HepG2 (cell line): Measurements from ENCODE around the gene BLCAP. TPM values are rescaled to one million over a fixed set of nuclear protein-coding genes. Genes with fewer than 3 reads are reported as not detected.

Source experiments
- ARNTL ChIP-seq: sonication (generic); formaldehyde crosslinking; IDR thresholded peaks from 2 replicates; pipeline ENCODE4 v1.4.0; 2020; ENCODE audit warnings: mild to moderate bottlenecking, missing genetic modification reagents
- ATRX ChIP-seq: sonication (generic); formaldehyde crosslinking; IDR thresholded peaks from 2 replicates; pipeline ENCODE4 v1.4.0; 2020; ENCODE audit warnings: missing genetic modification reagents, borderline replicate concordance
- CEBPG ChIP-seq: IDR thresholded peaks from 2 replicates; pipeline ENCODE4 v1.6.1; 2016
- CREB1 ChIP-seq, 2 experiments: fragments of 450-650 bp in 1 of 2; IDR thresholded peaks; 2 replicates each; pipeline ENCODE4 v1.6.1; 2016 to 2017; ENCODE audit warnings: control low read depth in 1 of 2, mild to moderate bottlenecking in 1 of 2, missing compliant biosample characterization in 1 of 2, missing genetic modification characterization in 1 of 2
- GATAD2A ChIP-seq: IDR thresholded peaks from 2 replicates; pipeline ENCODE4 v1.6.1; 2016
- GTF3A ChIP-seq: sonication (generic); formaldehyde crosslinking; conservative IDR thresholded peaks from 2 replicates; pipeline ENCODE4 v1.4.0; 2020; ENCODE audit warnings: mild to moderate bottlenecking, missing genetic modification reagents
- HDAC6 ChIP-seq: fragments of 200-600 bp; sonication (generic); IDR thresholded peaks from 2 replicates; pipeline ENCODE4 v1.7.0; 2017; ENCODE audit warnings: mild to moderate bottlenecking, antibody characterized with exemption, low read length, low read depth
- HNF4G ChIP-seq, 2 experiments: sonication (generic) in 1 of 2; formaldehyde crosslinking in 1 of 2; IDR thresholded peaks; 2 replicates each; pipeline versions ENCODE4 v1.4.0 to v1.6.1; 2011 to 2020; ENCODE audit warnings: borderline replicate concordance in 2 of 2, low read depth in 2 of 2, mild to moderate bottlenecking in 2 of 2, low read length in 1 of 2, missing genetic modification reagents in 1 of 2, moderate library complexity in 1 of 2
- KDM3A ChIP-seq: IDR thresholded peaks from 2 replicates; pipeline ENCODE4 v1.6.1; 2018; ENCODE audit warnings: low read depth, missing compliant biosample characterization
- KDM4B ChIP-seq: sonication (generic); formaldehyde crosslinking; IDR thresholded peaks from 2 replicates; pipeline ENCODE4 v1.4.0; 2020; ENCODE audit warnings: missing genetic modification reagents
- NR2F6 ChIP-seq, 2 experiments: IDR thresholded peaks; 2 replicates each; pipeline ENCODE4 v1.6.1; 2016; ENCODE audit warnings: antibody characterized with exemption in 1 of 2, mild to moderate bottlenecking in 1 of 2
- STAG1 ChIP-seq: sonication (generic); formaldehyde crosslinking; IDR thresholded peaks from 2 replicates; pipeline ENCODE4 v1.4.0; 2020; ENCODE audit warnings: missing genetic modification reagents
- TGIF2 ChIP-seq: IDR thresholded peaks from 2 replicates; pipeline ENCODE4 v1.6.1; 2016; ENCODE audit warnings: control low read depth, missing compliant biosample characterization
- ZFP41 ChIP-seq: sonication (generic); formaldehyde crosslinking; IDR thresholded peaks from 2 replicates; pipeline ENCODE4 v1.4.0; 2020; ENCODE audit warnings: mild to moderate bottlenecking, missing genetic modification reagents, borderline replicate concordance
- ZNF180 ChIP-seq: sonication (generic); formaldehyde crosslinking; IDR thresholded peaks from 2 replicates; pipeline ENCODE4 v1.4.0; 2020; ENCODE audit warnings: low read depth, missing genetic modification reagents, borderline replicate concordance
- ZNF232 ChIP-seq: sonication (generic); formaldehyde crosslinking; IDR thresholded peaks from 2 replicates; pipeline ENCODE4 v1.4.0; 2020; ENCODE audit warnings: missing genetic modification reagents, borderline replicate concordance
- ZNF543 ChIP-seq: sonication (generic); formaldehyde crosslinking; IDR thresholded peaks from 2 replicates; pipeline ENCODE4 v1.4.0; 2020; ENCODE audit warnings: mild to moderate bottlenecking, missing genetic modification reagents
- ZNF598 ChIP-seq: sonication (generic); formaldehyde crosslinking; IDR thresholded peaks from 2 replicates; pipeline ENCODE4 v1.5.1; 2020; ENCODE audit warnings: mild to moderate bottlenecking, missing genetic modification reagents, borderline replicate concordance
- ZNF7 ChIP-seq: IDR thresholded peaks from 2 replicates; pipeline ENCODE4 v1.6.1; 2016; ENCODE audit warnings: missing biosample characterization, missing genetic modification reagents
- ZNF773 ChIP-seq: sonication (generic); formaldehyde crosslinking; IDR thresholded peaks from 2 replicates; pipeline ENCODE4 v1.4.0; 2020; ENCODE audit warnings: missing genetic modification reagents, borderline replicate concordance
- polyA plus RNA-seq, 8 experiments: library from polyadenylated mRNA; depleted of rRNA in 3 of 8; stranded (reverse) in 7 of 8; unstranded in 1 of 8; fragments of >200 nt; fragmentation: Illumina TruSeq in 4 of 8; extraction: Trizol in 4 of 8; gene quantifications; 2 replicates each; pipeline versions ENCODE4 v1.2.1 to v1.2.3, GENCODE V29; 2011 to 2016; ENCODE audit warnings: low read depth in 4 of 8, missing spikeins in 1 of 8, mixed read lengths in 1 of 8; ENCODE audit not compliant: insufficient read depth in 1 of 8
- total RNA-seq, 5 experiments: library from RNA; depleted of rRNA; stranded (reverse); fragments of >200 nt; fragmentation: Illumina TruSeq; extraction: Trizol; gene quantifications; 2 replicates each; pipeline ENCODE4 v1.2.3, GENCODE V29; 2016; ENCODE audit warnings: low read depth in 1 of 5
- TF ChIP-seq, protein P1 (sequence below): sonication (generic); formaldehyde crosslinking; IDR thresholded peaks from 2 replicates; pipeline ENCODE4 v1.9.0; 2021; ENCODE audit warnings: missing genetic modification reagents, borderline replicate concordance
- TF ChIP-seq, protein P2 (sequence below): IDR thresholded peaks from 2 replicates; pipeline ENCODE4 v1.6.1; 2016; ENCODE audit warnings: missing genetic modification reagents, missing compliant biosample characterization
- TF ChIP-seq, protein P3 (sequence below): IDR thresholded peaks from 2 replicates; pipeline ENCODE4 v1.4.0; 2020; ENCODE audit warnings: mild to moderate bottlenecking, missing genetic modification reagents
- TF ChIP-seq, protein P4 (sequence below): sonication (generic); formaldehyde crosslinking; IDR thresholded peaks from 2 replicates; pipeline ENCODE4 v1.4.0; 2020; ENCODE audit warnings: missing genetic modification reagents

The BLCAP gene
- total and polyA plus RNA-seq, 2 of the 13 experiments (the other 11 are each of a cell fraction or from before 2014, with no cell fraction given) = 52.4 to 86.8 TPM

DNA sequence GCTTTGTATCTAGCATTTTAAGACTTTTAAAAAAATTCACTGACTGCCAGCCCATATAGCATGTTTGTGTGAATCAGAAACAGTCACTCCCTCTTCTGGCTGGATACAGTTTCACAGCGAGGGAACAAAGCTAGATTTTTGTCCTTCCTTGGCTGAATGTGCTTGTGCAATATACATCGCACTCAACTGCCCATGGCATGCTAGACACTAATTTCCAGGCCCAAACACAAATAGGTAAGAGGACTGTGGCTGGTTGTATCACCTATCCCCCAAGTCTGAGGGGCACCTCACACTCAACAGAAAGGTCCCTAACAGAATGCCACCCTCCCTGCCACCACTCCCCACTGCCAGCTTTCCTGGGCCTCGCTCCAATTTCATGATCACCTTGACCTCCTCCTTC is 16.2 kb upstream of the BLCAP start (continued):
- peak; percentile 60 for TF ChIP-seq STAG1 (CRISPR knock-in tag)
- TF ChIP-seq HNF4G (IDR thresholded peaks at IDR 0.05; ENCODE audit: borderline replicate concordance, low read depth, low read length) = no peak
- TF ChIP-seq HNF4G (CRISPR knock-in tag; IDR thresholded peaks at IDR 0.05; ENCODE audit: borderline replicate concordance, low read depth) = no peak
- TF ChIP-seq KDM3A (CRISPR knock-in tag) = no peak
- no peak for TF ChIP-seq HDAC6
- TF ChIP-seq ZNF543 (CRISPR knock-in tag) = no peak
- no peak for TF ChIP-seq ZNF180 (CRISPR knock-in tag)
- TF ChIP-seq, protein P1, sequence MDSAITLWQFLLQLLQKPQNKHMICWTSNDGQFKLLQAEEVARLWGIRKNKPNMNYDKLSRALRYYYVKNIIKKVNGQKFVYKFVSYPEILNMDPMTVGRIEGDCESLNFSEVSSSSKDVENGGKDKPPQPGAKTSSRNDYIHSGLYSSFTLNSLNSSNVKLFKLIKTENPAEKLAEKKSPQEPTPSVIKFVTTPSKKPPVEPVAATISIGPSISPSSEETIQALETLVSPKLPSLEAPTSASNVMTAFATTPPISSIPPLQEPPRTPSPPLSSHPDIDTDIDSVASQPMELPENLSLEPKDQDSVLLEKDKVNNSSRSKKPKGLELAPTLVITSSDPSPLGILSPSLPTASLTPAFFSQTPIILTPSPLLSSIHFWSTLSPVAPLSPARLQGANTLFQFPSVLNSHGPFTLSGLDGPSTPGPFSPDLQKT = no peak
- no peak for TF ChIP-seq NR2F6 (IDR thresholded peaks at IDR 0.05)
- 0 out of 2 replicates have a peak, but pooled peaks have one; percentile 23 for TF ChIP-seq NR2F6 (CRISPR knock-in tag; IDR thresholded peaks at IDR 0.05)
- TF ChIP-seq KDM4B (CRISPR knock-in tag) = no peak
- no peak for TF ChIP-seq ZNF7 (CRISPR knock-in tag)
- TF ChIP-seq, protein P2, sequence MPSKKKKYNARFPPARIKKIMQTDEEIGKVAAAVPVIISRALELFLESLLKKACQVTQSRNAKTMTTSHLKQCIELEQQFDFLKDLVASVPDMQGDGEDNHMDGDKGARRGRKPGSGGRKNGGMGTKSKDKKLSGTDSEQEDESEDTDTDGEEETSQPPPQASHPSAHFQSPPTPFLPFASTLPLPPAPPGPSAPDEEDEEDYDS (CRISPR knock-in tag) = peak; percentile 28; the same call in 1 of the 2 replicates
- no peak for TF ChIP-seq ZNF773
- no peak for TF ChIP-seq ZNF232 (CRISPR knock-in tag)
- no peak for TF ChIP-seq CREB1 (IDR thresholded peaks at IDR 0.05)
- TF ChIP-seq CREB1 (CRISPR knock-in tag; IDR thresholded peaks at IDR 0.05) = no peak
- TF ChIP-seq ARNTL (CRISPR knock-in tag) = no peak
- TF ChIP-seq GATAD2A (CRISPR knock-in tag) = peak; percentile 41; the same call in 1 of the 2 replicates
- TF ChIP-seq ATRX (CRISPR knock-in tag) = no peak
- TF ChIP-seq, protein P3, sequence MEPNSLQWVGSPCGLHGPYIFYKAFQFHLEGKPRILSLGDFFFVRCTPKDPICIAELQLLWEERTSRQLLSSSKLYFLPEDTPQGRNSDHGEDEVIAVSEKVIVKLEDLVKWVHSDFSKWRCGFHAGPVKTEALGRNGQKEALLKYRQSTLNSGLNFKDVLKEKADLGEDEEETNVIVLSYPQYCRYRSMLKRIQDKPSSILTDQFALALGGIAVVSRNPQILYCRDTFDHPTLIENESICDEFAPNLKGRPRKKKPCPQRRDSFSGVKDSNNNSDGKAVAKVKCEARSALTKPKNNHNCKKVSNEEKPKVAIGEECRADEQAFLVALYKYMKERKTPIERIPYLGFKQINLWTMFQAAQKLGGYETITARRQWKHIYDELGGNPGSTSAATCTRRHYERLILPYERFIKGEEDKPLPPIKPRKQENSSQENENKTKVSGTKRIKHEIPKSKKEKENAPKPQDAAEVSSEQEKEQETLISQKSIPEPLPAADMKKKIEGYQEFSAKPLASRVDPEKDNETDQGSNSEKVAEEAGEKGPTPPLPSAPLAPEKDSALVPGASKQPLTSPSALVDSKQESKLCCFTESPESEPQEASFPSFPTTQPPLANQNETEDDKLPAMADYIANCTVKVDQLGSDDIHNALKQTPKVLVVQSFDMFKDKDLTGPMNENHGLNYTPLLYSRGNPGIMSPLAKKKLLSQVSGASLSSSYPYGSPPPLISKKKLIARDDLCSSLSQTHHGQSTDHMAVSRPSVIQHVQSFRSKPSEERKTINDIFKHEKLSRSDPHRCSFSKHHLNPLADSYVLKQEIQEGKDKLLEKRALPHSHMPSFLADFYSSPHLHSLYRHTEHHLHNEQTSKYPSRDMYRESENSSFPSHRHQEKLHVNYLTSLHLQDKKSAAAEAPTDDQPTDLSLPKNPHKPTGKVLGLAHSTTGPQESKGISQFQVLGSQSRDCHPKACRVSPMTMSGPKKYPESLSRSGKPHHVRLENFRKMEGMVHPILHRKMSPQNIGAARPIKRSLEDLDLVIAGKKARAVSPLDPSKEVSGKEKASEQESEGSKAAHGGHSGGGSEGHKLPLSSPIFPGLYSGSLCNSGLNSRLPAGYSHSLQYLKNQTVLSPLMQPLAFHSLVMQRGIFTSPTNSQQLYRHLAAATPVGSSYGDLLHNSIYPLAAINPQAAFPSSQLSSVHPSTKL (CRISPR knock-in tag) = peak; percentile 47; the same call in 1 of the 2 replicates
- peak; percentile 89 for TF ChIP-seq CEBPG (CRISPR knock-in tag)
- no peak for TF ChIP-seq ZFP41 (CRISPR knock-in tag)
- TF ChIP-seq, protein P4, sequence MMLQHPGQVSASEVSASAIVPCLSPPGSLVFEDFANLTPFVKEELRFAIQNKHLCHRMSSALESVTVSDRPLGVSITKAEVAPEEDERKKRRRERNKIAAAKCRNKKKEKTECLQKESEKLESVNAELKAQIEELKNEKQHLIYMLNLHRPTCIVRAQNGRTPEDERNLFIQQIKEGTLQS (CRISPR knock-in tag) = no peak
- no peak for TF ChIP-seq ZNF598
- TF ChIP-seq TGIF2 (CRISPR knock-in tag) = no peak
- TF ChIP-seq GTF3A (CRISPR knock-in tag) = no peak
